ENCODE data around the gene SMCO1. TPM values are rescaled to one million over a fixed set of nuclear protein-coding genes. Genes with fewer than 3 reads are reported as not detected.

SMCO1 gene
- total and polyA plus RNA-seq, 9 donors = not detected

GRCh38 chr3:196557236-196557635 is 42.1 kb upstream of the SMCO1 start:
- intact Hi-C loops (cut with DNase I) = no loop called here
- no peaks in the 10 kb centered on the region for H3K4me1 ChIP-seq (ENCODE audit: insufficient read depth)
- H3K27ac ChIP-seq = no peak overlapping the region
- no peak overlapping the region for H3K4me3 ChIP-seq
- WGBS, 3 donors = 70 to 77% (median 73%) methylated on average over 5 of the region's 5 CpGs
- no peaks in the 10 kb centered on the region for H3K36me3 ChIP-seq
- no peaks in the 10 kb centered on the region for H3K27me3 ChIP-seq
- no peak for DNase-seq
- no peak for TF ChIP-seq EP300 (IDR thresholded peaks at IDR 0.05)
- no peak for TF ChIP-seq POLR2A (IDR thresholded peaks at IDR 0.05)
- TF ChIP-seq CTCF (IDR thresholded peaks at IDR 0.05) = no peak
- no peaks in the 10 kb centered on the region for H3K9me3 ChIP-seq

GRCh38 chr3:196555295-196555694 is 40.1 kb upstream of the SMCO1 start:
- no peak overlapping the region for H3K4me3 ChIP-seq
- H3K4me1 ChIP-seq (ENCODE audit: insufficient read depth) = no peaks in the 10 kb centered on the region
- TF ChIP-seq POLR2A (IDR thresholded peaks at IDR 0.05) (no peak), CTCF (IDR thresholded peaks at IDR 0.05) (no peak), EP300 (IDR thresholded peaks at IDR 0.05) (no peak)
- no peak overlapping the region for H3K27ac ChIP-seq
- H3K9me3 ChIP-seq = no peaks in the 10 kb centered on the region
- intact Hi-C loops (cut with DNase I) = no loop called here
- no peaks in the 10 kb centered on the region for H3K36me3 ChIP-seq
- DNase-seq = no peak
- H3K27me3 ChIP-seq = no peaks in the 10 kb centered on the region
- WGBS, 3 donors = 68 to 75% (median 71%) methylated on average over 3 of the region's 3 CpGs

- no peaks in the 10 kb centered on the region for H3K27me3 ChIP-seq
- no peaks in the 10 kb centered on the region for H3K4me1 ChIP-seq (ENCODE audit: insufficient read depth)
- TF ChIP-seq EP300 (IDR thresholded peaks at IDR 0.05) (no peak), CTCF (IDR thresholded peaks at IDR 0.05) (no peak), POLR2A (IDR thresholded peaks at IDR 0.05) (no peak)
- WGBS, 3 donors = 71 to 81% (median 71%) methylated on average over 3 of the region's 3 CpGs
- intact Hi-C loops (cut with DNase I) = no loop called here
- no peak overlapping the region for H3K27ac ChIP-seq
- no peaks in the 10 kb centered on the region for H3K9me3 ChIP-seq
- DNase-seq = no peak
- no peaks in the 10 kb centered on the region for H3K36me3 ChIP-seq
- no peak overlapping the region for H3K4me3 ChIP-seq
Observed at GRCh38 chr3:196554205-196554604, 39.1 kb upstream of the SMCO1 start.

DNA sequence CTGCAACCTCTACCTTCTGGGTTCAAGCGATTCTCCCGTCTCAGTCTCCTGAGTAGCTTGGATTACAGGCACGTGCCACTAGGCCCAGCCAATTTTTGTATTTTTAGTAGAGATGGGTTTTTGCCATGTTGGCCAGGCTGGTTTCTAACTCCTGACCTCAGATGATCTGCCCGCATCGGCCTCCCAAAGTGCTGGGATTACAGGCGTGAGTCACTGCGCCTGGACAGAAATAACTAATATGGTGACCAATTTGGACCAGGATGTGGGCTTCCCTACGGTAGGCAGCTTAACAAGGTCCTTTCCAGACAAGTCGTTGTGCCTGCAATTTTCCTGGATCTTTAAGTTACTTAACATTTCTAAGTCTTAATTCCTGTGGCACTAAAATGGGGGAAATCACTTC is 38.4 kb upstream of the SMCO1 start:
- H3K9me3 ChIP-seq = no peaks in the 10 kb centered on the region
- DNase-seq = no peak
- intact Hi-C loops (cut with DNase I) = no loop called here

More for the DNA sequence above, 38.4 kb upstream of the SMCO1 start:
- WGBS, 3 donors = 94 to 98% (median 95%) methylated on average over 9 of the region's 9 CpGs
- H3K4me3 ChIP-seq = no peak overlapping the region
- no peak for TF ChIP-seq EP300 (IDR thresholded peaks at IDR 0.05)
- TF ChIP-seq POLR2A (IDR thresholded peaks at IDR 0.05) = no peak
- no peak for TF ChIP-seq CTCF (IDR thresholded peaks at IDR 0.05)
- no peak overlapping the region for H3K27ac ChIP-seq
- no peaks in the 10 kb centered on the region for H3K27me3 ChIP-seq
- no peaks in the 10 kb centered on the region for H3K4me1 ChIP-seq (ENCODE audit: insufficient read depth)
- H3K36me3 ChIP-seq = no peaks in the 10 kb centered on the region

Data from ovary (tissue), 9 donors.